Memory B cell (primary cell): ENCODE measurements around the gene ZAR1L.

Experiments used
- ATAC-seq: fragments of 150-1000 bp; cut with Tn5 transposase; 2 replicates; pipeline ENCODE4 v1.10.0; 2021; ENCODE audit warnings: low read depth, mild to moderate bottlenecking, moderate library complexity
- DNase-seq, 2 donors: peaks; one replicate each; pipeline ENCODE4 v3.0.0; 2022; ENCODE audit warnings: low spot score in 2 of 2
- H3K27ac Mint-ChIP-seq: one replicate; pipeline ENCODE4 v1.8.0; 2022; ENCODE audit warnings: mild to moderate bottlenecking, moderate library complexity, mixed read lengths
- H3K27me3 Mint-ChIP-seq: one replicate; pipeline ENCODE4 v1.8.0; 2022; ENCODE audit warnings: mixed read lengths
- H3K36me3 Mint-ChIP-seq: one replicate; pipeline ENCODE4 v1.8.0; 2022; ENCODE audit warnings: mild to moderate bottlenecking, mixed read lengths
- H3K4me1 Mint-ChIP-seq: one replicate; pipeline ENCODE4 v1.8.0; 2022; ENCODE audit warnings: mixed read lengths
- H3K4me3 Mint-ChIP-seq: one replicate; pipeline ENCODE4 v1.8.0; 2022; ENCODE audit warnings: mild to moderate bottlenecking, moderate library complexity, mixed read lengths
- H3K9me3 Mint-ChIP-seq: one replicate; pipeline ENCODE4 v1.8.0; 2022; ENCODE audit warnings: mixed read lengths

The ZAR1L gene

GRCh38 chr13:32282096-32282711 lies 33.0 kb downstream of the ZAR1L start:
- Mint-ChIP-seq H3K4me3 (no peak overlapping the region), H3K4me1 (no peaks in the 10 kb centered on the region), H3K9me3 (no peaks in the 10 kb centered on the region), H3K27ac (no peak overlapping the region), H3K27me3 (no peaks in the 10 kb centered on the region), H3K36me3 (peaks cover 4% of the 10 kb centered on the region)
- no peak for DNase-seq
- ATAC-seq, result no peak

DNA sequence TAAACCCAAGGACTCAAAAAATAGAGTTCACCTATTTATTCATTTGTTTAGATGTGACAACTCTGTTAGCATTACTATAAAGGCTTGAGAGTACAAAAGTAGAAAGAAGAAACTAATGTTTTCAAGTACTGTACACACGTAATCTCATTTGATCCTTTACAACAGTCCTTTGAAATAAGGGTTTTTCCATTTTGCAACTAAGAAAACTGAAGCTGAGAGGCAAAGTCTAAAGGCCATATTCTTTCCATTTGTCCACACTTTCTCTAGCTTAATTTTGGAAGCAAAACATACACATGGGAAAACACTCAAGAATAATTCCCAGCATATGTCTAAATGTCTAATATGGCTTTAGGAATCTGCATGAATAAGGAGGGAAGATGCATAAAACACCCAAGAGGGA lies 34.1 kb downstream of the ZAR1L start:
- no peaks in the 10 kb centered on the region for H3K4me1 Mint-ChIP-seq
- H3K4me3 Mint-ChIP-seq, result no peak overlapping the region
- no peak for ATAC-seq
- no peaks in the 10 kb centered on the region for H3K9me3 Mint-ChIP-seq
- peaks cover 4% of the 10 kb centered on the region for H3K36me3 Mint-ChIP-seq
- no peak for DNase-seq
- H3K27me3 Mint-ChIP-seq, result no peaks in the 10 kb centered on the region
- H3K27ac Mint-ChIP-seq, result no peak overlapping the region

DNA sequence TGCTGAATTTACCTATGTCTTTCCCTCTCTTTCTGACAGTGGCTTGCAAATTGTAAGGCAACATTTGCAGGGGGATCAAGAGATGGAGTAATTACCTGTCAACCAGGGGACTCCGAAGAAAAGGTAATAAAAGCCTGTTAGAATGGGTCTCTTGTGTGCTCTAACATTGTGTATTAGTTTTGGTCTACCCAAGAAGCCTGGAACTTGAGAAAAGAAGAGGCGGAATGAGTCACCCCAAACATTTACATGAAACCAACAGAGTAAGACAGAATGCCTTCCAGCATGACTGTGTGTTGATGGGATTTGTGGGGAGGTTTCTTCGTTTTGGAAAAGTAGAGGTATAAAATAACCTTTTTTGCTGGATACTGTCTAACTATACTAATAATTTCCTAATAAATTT lies 36.7 kb downstream of the ZAR1L start:
- ATAC-seq, result no peak
- no peaks in the 10 kb centered on the region for H3K9me3 Mint-ChIP-seq
- peaks cover 4% of the 10 kb centered on the region for H3K36me3 Mint-ChIP-seq
- DNase-seq, result no peak
- H3K4me3 Mint-ChIP-seq, result no peak overlapping the region
- H3K27me3 Mint-ChIP-seq, result no peaks in the 10 kb centered on the region
- H3K4me1 Mint-ChIP-seq, result no peaks in the 10 kb centered on the region
- H3K27ac Mint-ChIP-seq, result no peak overlapping the region

DNA sequence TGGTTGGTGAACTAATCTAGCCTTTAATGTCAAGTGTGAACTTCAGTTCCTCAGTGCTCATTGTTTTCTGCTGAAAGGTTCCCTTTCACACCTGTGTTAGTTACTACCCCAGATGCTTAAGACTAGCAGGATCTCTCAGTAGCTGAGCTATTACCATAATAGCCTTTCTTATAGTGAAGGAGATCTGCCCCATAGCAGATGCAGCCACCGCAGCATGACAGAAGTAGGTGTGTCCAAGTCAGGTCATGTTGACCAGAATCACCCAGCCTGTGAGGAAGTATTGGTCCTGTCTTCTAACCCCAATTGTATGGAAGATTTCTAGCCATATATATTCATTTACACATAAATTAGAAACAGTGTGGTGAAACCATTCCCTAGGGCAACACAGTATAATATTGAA lies 37.3 kb downstream of the ZAR1L start:
- no peaks in the 10 kb centered on the region for H3K4me1 Mint-ChIP-seq
- no peak overlapping the region for H3K4me3 Mint-ChIP-seq
- H3K36me3 Mint-ChIP-seq, result peaks cover 3% of the 10 kb centered on the region
- DNase-seq (no peak), ATAC-seq (no peak)
- H3K27ac Mint-ChIP-seq, result no peak overlapping the region
- H3K9me3 Mint-ChIP-seq, result no peaks in the 10 kb centered on the region
- no peaks in the 10 kb centered on the region for H3K27me3 Mint-ChIP-seq

DNA sequence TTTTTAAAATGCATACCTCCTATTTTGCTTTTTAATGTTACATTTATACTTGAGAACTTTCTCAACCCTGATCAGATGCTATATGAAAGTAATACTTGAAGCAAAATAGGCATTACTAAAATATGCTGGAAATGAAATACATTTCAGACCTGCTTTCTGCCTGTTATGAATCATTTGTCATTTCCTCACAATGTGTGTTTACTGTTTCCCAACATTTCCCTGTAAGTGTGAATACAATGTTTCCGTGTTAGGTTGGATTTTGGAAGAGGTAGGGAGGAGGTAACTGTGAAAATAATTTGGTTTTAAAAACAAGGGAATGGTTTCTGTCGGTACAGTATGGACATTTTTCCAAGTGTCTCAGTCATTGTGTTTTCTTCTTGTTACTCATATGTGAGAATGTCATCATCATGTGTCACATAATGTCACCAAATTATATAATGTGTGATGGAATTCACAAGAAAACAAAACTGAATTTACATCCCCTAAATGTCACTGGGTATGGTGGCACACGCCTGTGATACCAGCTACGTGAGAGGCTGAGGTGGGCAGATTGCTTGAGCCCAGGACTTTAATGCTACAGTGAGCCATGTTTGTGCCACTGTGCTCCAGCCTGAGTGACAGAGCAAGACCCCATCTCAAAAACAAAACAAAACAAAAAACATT lies 43.0 kb downstream of the ZAR1L start:
- DNase-seq, result no peak
- H3K4me1 Mint-ChIP-seq, result peaks cover 5% of the 10 kb centered on the region
- peaks cover 4% of the 10 kb centered on the region for H3K36me3 Mint-ChIP-seq
- H3K27ac Mint-ChIP-seq, result no peak overlapping the region
- no peak overlapping the region for H3K4me3 Mint-ChIP-seq
- no peaks in the 10 kb centered on the region for H3K9me3 Mint-ChIP-seq
- no peak for ATAC-seq
- H3K27me3 Mint-ChIP-seq, result no peaks in the 10 kb centered on the region

DNA sequence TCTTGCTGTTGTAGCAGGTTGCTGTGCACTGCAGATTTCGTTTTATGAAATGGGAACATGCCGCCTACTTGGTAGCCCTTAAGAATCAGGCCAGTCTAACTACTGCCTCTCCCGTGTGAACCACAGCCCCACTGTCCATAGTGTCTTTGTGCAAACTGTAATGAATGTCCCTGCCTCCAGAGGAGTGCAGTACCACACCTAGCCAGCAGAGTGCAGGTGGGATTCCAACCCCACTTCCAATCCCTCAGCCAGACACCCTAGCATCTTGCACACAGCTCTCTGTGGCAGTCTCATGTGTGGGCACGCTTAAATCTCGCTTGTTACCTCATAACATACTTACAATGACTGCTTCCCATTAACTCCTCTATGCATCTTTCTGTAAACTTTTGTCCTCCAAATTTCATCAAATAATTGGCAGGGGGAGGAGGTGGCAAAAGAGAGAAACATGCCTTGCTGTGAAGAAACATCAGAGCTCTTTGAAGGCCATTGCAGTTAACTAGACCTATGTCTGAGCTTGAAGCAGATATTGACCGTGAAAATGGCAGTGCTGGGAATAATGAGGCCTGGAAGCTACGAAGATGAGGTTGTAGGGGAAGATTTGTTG lies 47.2 kb downstream of the ZAR1L start:
- peaks cover 4% of the 10 kb centered on the region for H3K36me3 Mint-ChIP-seq
- peaks cover 5% of the 10 kb centered on the region for H3K4me1 Mint-ChIP-seq
- H3K27me3 Mint-ChIP-seq, result no peaks in the 10 kb centered on the region
- ATAC-seq, result peak; percentile 70
- H3K4me3 Mint-ChIP-seq, result no peak overlapping the region
- H3K27ac Mint-ChIP-seq, result no peak overlapping the region
- H3K9me3 Mint-ChIP-seq, result no peaks in the 10 kb centered on the region
- peak; percentile 28 to 30 for DNase-seq

GRCh38 chr13:32266130-32266529 lies 49.0 kb downstream of the ZAR1L start:
- Mint-ChIP-seq H3K27me3 (no peaks in the 10 kb centered on the region), H3K9me3 (no peaks in the 10 kb centered on the region), H3K4me1 (peaks cover 5% of the 10 kb centered on the region), H3K4me3 (no peak overlapping the region), H3K36me3 (no peaks in the 10 kb centered on the region), H3K27ac (no peak overlapping the region)
- no peak for DNase-seq
- no peak for ATAC-seq

DNA sequence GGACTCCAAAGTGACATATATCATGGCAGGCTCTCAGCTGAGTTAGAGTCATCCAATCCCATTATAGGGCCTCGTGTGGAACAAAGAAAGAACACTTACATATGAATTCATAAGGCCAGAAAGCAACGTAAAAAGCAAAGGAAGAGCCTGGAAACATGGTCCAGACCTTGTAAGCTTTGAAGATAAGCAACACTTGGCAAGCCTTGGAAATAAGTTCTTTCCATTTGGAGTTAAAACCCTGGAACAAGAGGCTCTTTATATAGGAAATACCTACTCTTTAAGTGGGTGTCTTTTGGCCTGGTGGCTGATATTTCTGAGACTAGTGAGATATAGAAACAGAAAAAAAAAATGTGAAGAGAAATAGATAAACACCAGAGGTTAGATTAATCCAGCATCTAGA lies 49.4 kb downstream of the ZAR1L start:
- H3K27ac Mint-ChIP-seq, result no peak overlapping the region
- no peak for ATAC-seq
- H3K27me3 Mint-ChIP-seq, result no peaks in the 10 kb centered on the region
- H3K4me3 Mint-ChIP-seq, result no peak overlapping the region
- no peaks in the 10 kb centered on the region for H3K36me3 Mint-ChIP-seq
- peaks cover 5% of the 10 kb centered on the region for H3K4me1 Mint-ChIP-seq
- no peak for DNase-seq
- H3K9me3 Mint-ChIP-seq, result no peaks in the 10 kb centered on the region

DNA sequence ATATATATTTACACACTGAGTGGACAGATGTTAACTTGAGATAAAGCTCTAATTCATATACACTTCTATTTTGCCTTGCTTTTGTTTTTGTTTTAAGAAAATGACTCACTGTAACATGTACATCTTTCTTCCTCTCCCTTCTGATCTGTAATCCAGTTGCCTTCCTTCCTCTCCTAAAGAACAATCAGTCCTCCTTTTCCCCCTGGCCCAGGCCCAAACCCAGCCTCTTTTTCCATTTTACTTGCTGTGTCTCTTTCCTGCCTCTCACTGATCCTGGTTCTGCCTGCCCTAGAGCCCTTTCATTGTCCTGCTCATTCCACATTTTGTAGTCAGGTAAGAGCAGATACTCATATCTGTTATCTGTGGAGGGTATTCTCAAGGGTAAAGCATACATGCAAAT lies 50.8 kb downstream of the ZAR1L start:
- no peaks in the 10 kb centered on the region for H3K36me3 Mint-ChIP-seq
- no peak overlapping the region for H3K4me3 Mint-ChIP-seq
- H3K27ac Mint-ChIP-seq, result no peak overlapping the region
- no peaks in the 10 kb centered on the region for H3K9me3 Mint-ChIP-seq
- H3K27me3 Mint-ChIP-seq, result no peaks in the 10 kb centered on the region
- DNase-seq, result no peak
- H3K4me1 Mint-ChIP-seq, result peaks cover 5% of the 10 kb centered on the region
- no peak for ATAC-seq

DNA sequence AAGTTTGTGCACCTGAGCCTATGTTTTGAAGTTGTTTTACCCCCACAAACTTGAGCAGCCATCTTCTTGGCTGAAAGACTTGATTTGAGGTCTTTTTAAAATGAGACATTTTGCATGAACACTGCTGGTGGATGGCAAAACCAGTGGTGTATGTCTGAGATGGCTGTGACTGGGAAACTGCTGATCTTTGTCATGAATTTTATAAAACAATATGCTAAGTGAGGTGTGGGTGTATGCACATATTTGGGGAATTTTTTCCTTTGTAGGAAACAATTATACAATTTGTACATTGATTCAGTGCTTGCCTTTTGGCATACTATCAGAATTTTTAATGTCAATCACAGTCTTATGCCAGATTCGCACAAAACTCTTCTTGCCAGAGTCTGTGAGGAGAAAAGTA lies 52.5 kb downstream of the ZAR1L start:
- no peak overlapping the region for H3K4me3 Mint-ChIP-seq
- H3K27ac Mint-ChIP-seq, result no peak overlapping the region
- H3K27me3 Mint-ChIP-seq, result no peaks in the 10 kb centered on the region
- H3K36me3 Mint-ChIP-seq, result no peaks in the 10 kb centered on the region
- H3K4me1 Mint-ChIP-seq, result no peaks in the 10 kb centered on the region
- DNase-seq, result no peak
- no peaks in the 10 kb centered on the region for H3K9me3 Mint-ChIP-seq
- no peak for ATAC-seq

- no peaks in the 10 kb centered on the region for H3K9me3 Mint-ChIP-seq
- no peaks in the 10 kb centered on the region for H3K27me3 Mint-ChIP-seq
- no peak overlapping the region for H3K4me3 Mint-ChIP-seq
- no peak for DNase-seq
- H3K36me3 Mint-ChIP-seq, result no peaks in the 10 kb centered on the region
- H3K27ac Mint-ChIP-seq, result no peak overlapping the region
- ATAC-seq, result no peak
- no peaks in the 10 kb centered on the region for H3K4me1 Mint-ChIP-seq
Observed at GRCh38 chr13:32262165-32262564, 53.0 kb downstream of the ZAR1L start.

DNA sequence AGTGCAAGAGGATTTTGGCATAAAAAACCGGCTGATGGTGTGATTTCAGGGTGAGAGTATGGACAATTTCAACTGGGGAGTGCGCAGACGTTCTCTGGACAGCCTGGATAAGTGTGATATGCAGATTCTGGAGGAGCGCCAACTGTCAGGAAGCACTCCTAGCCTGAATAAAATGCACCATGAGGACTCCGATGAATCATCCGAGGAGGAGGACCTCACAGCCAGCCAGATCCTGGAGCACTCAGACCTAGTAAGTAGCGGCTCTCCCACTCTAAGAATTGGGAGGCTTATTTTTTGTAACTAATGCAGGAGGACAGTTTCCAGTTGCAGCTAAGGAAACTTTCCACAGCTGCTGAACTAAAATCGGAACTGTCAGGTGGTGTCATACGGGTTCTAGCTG lies 53.6 kb downstream of the ZAR1L start:
- Mint-ChIP-seq H3K9me3 (no peaks in the 10 kb centered on the region), H3K36me3 (no peaks in the 10 kb centered on the region), H3K27ac (no peak overlapping the region), H3K4me3 (no peak overlapping the region), H3K4me1 (no peaks in the 10 kb centered on the region), H3K27me3 (no peaks in the 10 kb centered on the region)
- ATAC-seq, result no peak
- DNase-seq, result no peak

DNA sequence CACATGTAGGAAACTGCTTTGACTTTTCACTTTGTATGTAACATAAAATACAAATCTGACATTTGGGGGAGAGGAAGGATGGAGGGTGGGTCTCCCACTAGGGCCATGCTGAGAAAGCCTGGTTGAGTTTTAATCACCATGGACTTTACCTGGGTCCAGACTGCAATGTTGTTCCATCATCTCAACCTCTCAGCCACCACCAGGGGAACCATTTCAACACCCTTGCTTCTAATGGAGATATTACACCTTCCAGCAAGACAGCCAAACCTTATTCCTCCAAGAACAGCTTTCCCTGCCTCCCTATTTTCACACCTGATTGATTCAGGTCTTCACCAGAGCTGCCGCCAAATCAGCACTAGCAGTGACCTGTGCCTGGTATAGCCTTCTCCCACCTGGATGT lies 56.0 kb downstream of the ZAR1L start:
- peaks cover 2% of the 10 kb centered on the region for H3K36me3 Mint-ChIP-seq

DNA sequence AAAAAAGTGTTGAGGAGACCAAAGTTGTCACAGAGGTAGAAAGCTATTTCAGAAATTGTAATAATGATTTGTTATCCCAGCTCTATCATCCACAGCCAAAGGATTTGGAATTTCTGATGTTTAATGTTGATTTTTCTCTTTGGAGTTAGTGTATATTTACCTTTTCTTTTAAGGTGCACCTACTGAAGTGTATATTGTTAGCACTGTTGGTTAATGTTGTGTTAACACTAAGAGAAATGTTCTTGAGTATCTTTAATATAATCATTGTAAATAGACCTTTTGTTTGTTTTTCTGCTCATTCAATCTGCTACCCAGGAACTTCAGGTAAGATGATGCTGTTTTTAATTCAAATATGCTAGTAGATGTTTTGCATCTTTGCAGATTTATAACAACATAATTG lies 57.5 kb downstream of the ZAR1L start:
- H3K27me3 Mint-ChIP-seq, result no peaks in the 10 kb centered on the region
- no peak overlapping the region for H3K4me3 Mint-ChIP-seq
- no peaks in the 10 kb centered on the region for H3K4me1 Mint-ChIP-seq
- no peak for ATAC-seq
- no peak overlapping the region for H3K27ac Mint-ChIP-seq
- DNase-seq, result no peak
- peaks cover 2% of the 10 kb centered on the region for H3K36me3 Mint-ChIP-seq
- no peaks in the 10 kb centered on the region for H3K9me3 Mint-ChIP-seq

More for the DNA sequence above, 56.0 kb downstream of the ZAR1L start:
- no peak for DNase-seq
- H3K27me3 Mint-ChIP-seq, result no peaks in the 10 kb centered on the region
- H3K9me3 Mint-ChIP-seq, result no peaks in the 10 kb centered on the region
- H3K4me1 Mint-ChIP-seq, result no peaks in the 10 kb centered on the region
- no peak for ATAC-seq
- H3K4me3 Mint-ChIP-seq, result no peak overlapping the region
- H3K27ac Mint-ChIP-seq, result no peak overlapping the region

GRCh38 chr13:32256243-32256642 lies 58.9 kb downstream of the ZAR1L start:
- no peak for DNase-seq
- no peak for ATAC-seq
- H3K27ac Mint-ChIP-seq, result no peak overlapping the region
- no peak overlapping the region for H3K4me3 Mint-ChIP-seq
- no peaks in the 10 kb centered on the region for H3K27me3 Mint-ChIP-seq
- no peaks in the 10 kb centered on the region for H3K4me1 Mint-ChIP-seq
- no peaks in the 10 kb centered on the region for H3K9me3 Mint-ChIP-seq
- peaks cover 2% of the 10 kb centered on the region for H3K36me3 Mint-ChIP-seq
